ENCODE data around the gene VEPH1.

The VEPH1 gene

DNA sequence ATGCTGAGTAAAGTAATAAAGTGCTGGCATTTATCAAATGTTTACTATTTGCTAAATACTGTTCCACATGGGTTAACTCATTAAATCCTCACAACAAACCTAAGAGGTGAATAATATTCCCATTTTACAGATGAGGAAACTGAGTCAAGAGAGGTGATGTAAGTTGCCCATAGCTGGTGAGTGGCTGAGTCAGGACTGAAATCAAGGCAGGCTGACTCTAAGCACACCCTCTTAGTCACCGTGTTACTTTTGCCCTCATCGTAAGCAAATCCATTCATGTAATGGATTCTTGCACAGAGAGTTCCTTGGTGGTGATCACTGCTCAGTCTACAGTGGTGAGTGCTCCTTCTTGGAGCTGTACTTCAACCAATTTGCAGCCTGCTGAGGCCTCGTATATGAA lies 95.4 kb downstream of the VEPH1 start:
- no peak for TF ChIP-seq POLR2AphosphoS5 (IDR thresholded peaks at IDR 0.05; ENCODE audit: low read depth, low read length)
- no peak for TF ChIP-seq SPI1 (IDR thresholded peaks at IDR 0.05; ENCODE audit: low read depth, low read length)
- TF ChIP-seq POLR2A (IDR thresholded peaks at IDR 0.05; ENCODE audit: low read depth, low read length) = no peak
- TF ChIP-seq TAF1 (IDR thresholded peaks at IDR 0.05; ENCODE audit: low read depth, low read length) = no peak
- TF ChIP-seq PAX5 (IDR thresholded peaks at IDR 0.05; ENCODE audit: insufficient read depth, low read length, severe bottlenecking) = no peak
- TF ChIP-seq POU2F2 (IDR thresholded peaks at IDR 0.05; ENCODE audit: low read depth, low read length) = no peak
- no peak for DNase-seq (ENCODE audit: insufficient read length, low spot score)
- FAIRE-seq = no peak

DNA sequence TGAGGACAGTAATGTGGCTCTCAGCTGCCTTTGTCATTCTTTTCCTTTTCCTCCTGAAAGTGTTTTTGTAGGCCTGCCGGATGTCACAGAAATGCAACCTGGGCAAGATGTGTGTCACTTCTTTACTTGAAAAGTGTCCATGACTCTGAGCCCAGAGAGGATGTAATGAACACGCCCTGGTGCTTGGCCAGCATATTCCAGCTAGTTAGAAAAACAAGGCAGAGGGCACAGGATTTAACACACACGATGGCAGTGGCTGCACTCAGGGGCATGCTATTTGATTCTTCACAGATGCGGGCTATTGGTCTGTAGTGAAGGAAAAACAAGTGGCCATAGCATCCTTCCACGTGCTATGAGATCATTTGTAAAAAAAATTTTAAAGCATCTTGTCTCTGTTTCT lies 96.8 kb downstream of the VEPH1 start:
- FAIRE-seq (no peak), DNase-seq (ENCODE audit: insufficient read length, low spot score) (no peak)
- TF ChIP-seq POLR2AphosphoS5 (IDR thresholded peaks at IDR 0.05; ENCODE audit: low read depth, low read length) = no peak
- TF ChIP-seq SPI1 (IDR thresholded peaks at IDR 0.05; ENCODE audit: low read depth, low read length) = no peak
- no peak for TF ChIP-seq TAF1 (IDR thresholded peaks at IDR 0.05; ENCODE audit: low read depth, low read length)
- no peak for TF ChIP-seq POU2F2 (IDR thresholded peaks at IDR 0.05; ENCODE audit: low read depth, low read length)
- no peak for TF ChIP-seq PAX5 (IDR thresholded peaks at IDR 0.05; ENCODE audit: insufficient read depth, low read length, severe bottlenecking)
- TF ChIP-seq POLR2A (IDR thresholded peaks at IDR 0.05; ENCODE audit: low read depth, low read length) = no peak

DNA sequence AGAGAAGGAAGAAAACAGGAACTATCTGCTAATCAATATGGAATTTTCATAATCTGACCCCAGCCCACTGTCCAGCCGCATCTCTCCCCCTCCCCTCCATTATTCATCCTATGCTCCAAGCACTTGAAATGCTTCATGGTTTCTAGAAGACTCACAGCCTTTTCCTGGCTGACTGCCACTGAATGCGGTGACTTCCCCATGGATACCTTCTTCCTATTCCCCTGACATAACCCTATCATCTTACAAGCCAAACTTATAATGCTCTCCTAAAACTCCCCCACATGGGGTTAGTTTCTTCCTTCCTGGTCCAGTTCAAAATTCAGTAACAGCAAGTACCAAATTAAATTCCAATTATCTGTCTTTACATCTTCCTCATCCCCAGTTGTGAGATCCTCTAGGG lies 97.8 kb downstream of the VEPH1 start:
- FAIRE-seq = no peak
- TF ChIP-seq TAF1 (IDR thresholded peaks at IDR 0.05; ENCODE audit: low read depth, low read length) (no peak), PAX5 (IDR thresholded peaks at IDR 0.05; ENCODE audit: insufficient read depth, low read length, severe bottlenecking) (no peak), POLR2AphosphoS5 (IDR thresholded peaks at IDR 0.05; ENCODE audit: low read depth, low read length) (no peak), POU2F2 (IDR thresholded peaks at IDR 0.05; ENCODE audit: low read depth, low read length) (no peak), SPI1 (IDR thresholded peaks at IDR 0.05; ENCODE audit: low read depth, low read length) (no peak), POLR2A (IDR thresholded peaks at IDR 0.05; ENCODE audit: low read depth, low read length) (no peak)
- no peak for DNase-seq (ENCODE audit: insufficient read length, low spot score)

DNA sequence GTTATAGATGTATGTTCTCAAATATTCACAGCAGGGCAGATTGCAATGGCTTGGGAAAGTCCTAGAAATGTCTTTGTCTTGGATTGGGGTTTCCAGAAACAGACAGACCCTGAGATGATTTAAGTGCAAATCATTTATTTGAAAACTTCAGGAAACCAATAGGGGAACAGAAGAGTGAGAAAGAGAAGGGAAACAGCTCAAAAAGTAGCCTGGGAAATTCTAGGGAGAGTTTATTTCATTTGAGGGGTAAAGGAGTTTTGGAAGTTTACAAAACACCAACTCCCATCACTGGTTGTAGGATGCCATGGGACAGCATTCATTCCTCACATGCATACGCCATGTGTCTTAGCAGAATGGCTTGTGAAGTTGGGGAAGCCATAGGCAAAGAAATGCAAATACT lies 98.8 kb downstream of the VEPH1 start:
- FAIRE-seq = no peak
- DNase-seq (ENCODE audit: insufficient read length, low spot score) = no peak
- TF ChIP-seq POU2F2 (IDR thresholded peaks at IDR 0.05; ENCODE audit: low read depth, low read length) = no peak
- no peak for TF ChIP-seq SPI1 (IDR thresholded peaks at IDR 0.05; ENCODE audit: low read depth, low read length)
- no peak for TF ChIP-seq PAX5 (IDR thresholded peaks at IDR 0.05; ENCODE audit: insufficient read depth, low read length, severe bottlenecking)
- TF ChIP-seq POLR2AphosphoS5 (IDR thresholded peaks at IDR 0.05; ENCODE audit: low read depth, low read length) = no peak
- no peak for TF ChIP-seq TAF1 (IDR thresholded peaks at IDR 0.05; ENCODE audit: low read depth, low read length)
- TF ChIP-seq POLR2A (IDR thresholded peaks at IDR 0.05; ENCODE audit: low read depth, low read length) = no peak

DNA sequence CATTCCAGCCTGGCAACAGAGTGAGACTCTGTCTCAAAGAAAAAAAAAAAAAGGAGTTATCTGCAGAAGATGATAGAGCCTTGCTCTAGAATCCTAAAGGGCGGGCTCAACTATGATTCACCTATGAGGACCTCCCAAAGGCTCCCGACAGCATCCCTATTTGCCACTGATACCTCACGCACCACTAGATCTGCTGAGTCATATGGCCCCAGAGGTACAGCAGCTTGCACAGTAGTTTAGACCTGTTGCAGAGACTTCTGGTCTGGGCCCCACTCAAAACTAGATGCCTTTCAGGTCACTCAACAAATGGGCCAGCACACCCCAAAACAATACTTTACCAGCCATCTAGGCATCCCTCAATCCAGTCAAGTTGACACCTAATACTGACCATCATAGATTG lies 104.6 kb downstream of the VEPH1 start:
- TF ChIP-seq TAF1 (IDR thresholded peaks at IDR 0.05; ENCODE audit: low read depth, low read length) (no peak), SPI1 (IDR thresholded peaks at IDR 0.05; ENCODE audit: low read depth, low read length) (no peak), PAX5 (IDR thresholded peaks at IDR 0.05; ENCODE audit: insufficient read depth, low read length, severe bottlenecking) (no peak), POU2F2 (IDR thresholded peaks at IDR 0.05; ENCODE audit: low read depth, low read length) (no peak), POLR2A (IDR thresholded peaks at IDR 0.05; ENCODE audit: low read depth, low read length) (no peak), POLR2AphosphoS5 (IDR thresholded peaks at IDR 0.05; ENCODE audit: low read depth, low read length) (no peak)
- FAIRE-seq (no peak), DNase-seq (ENCODE audit: insufficient read length, low spot score) (no peak)

DNA sequence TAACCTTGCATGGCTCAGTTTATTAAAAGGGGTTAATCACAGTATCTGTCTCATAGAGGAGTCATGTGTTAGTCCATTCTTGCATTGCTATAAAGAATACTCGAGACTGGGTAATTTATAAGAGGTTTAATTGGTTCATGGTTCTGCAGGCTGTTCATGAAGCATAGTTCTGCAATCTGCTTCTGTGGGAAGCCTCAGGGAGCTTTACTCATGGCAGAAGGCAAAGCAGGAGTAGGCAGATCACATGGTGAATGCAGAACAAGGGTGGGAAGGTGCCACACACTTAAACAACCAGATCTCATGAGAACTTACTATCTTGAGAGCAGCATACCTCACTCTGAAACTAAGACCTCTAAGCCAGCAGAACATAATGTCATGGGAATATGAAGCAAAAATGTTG lies 108.8 kb downstream of the VEPH1 start:
- no peak for TF ChIP-seq POLR2A (IDR thresholded peaks at IDR 0.05; ENCODE audit: low read depth, low read length)
- DNase-seq (ENCODE audit: insufficient read length, low spot score) (no peak), FAIRE-seq (no peak)

DNA sequence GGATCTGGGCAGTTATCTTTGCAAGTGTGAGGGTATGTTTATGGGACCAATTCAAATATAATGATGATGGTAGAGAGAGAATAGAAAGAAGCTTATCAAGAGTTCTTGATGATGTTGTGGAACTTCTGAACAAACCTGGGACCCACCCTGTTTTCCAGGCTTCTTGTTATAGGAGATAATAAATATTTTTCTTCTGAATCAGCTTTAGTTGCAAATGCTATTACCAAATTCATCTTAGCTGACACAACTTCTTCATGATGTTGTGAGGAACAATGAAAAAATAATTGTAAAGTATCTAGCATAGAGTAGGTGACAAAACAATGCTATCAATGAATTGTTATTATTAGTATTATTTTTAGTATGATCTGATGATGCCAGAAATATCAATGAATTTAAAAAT lies 110.1 kb downstream of the VEPH1 start:
- FAIRE-seq = no peak
- no peak for DNase-seq (ENCODE audit: insufficient read length, low spot score)
- TF ChIP-seq TAF1 (IDR thresholded peaks at IDR 0.05; ENCODE audit: low read depth, low read length) (no peak), PAX5 (IDR thresholded peaks at IDR 0.05; ENCODE audit: insufficient read depth, low read length, severe bottlenecking) (no peak), POLR2A (IDR thresholded peaks at IDR 0.05; ENCODE audit: low read depth, low read length) (no peak), POLR2AphosphoS5 (IDR thresholded peaks at IDR 0.05; ENCODE audit: low read depth, low read length) (no peak)

DNA sequence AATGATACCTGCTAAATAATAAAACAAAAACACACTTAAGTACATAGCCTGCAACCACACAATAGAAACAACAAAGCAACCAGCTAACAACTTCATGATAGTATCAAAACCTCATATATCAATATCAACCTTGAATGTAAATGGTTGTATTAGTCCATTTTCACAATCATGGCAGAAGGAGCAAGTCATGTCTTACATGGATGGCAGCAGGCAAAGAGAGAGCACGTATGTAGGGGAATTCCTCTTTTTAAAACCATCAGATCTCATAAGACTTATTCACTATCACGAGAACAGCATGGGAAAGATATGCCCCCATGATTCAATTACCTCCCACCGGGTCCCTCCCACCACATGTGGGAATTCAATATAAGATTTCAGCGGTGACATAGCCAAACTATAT lies 111.1 kb downstream of the VEPH1 start:
- no peak for TF ChIP-seq POLR2A (IDR thresholded peaks at IDR 0.05; ENCODE audit: low read depth, low read length)
- TF ChIP-seq POU2F2 (IDR thresholded peaks at IDR 0.05; ENCODE audit: low read depth, low read length) = no peak
- no peak for TF ChIP-seq TAF1 (IDR thresholded peaks at IDR 0.05; ENCODE audit: low read depth, low read length)
- no peak for TF ChIP-seq SPI1 (IDR thresholded peaks at IDR 0.05; ENCODE audit: low read depth, low read length)
- no peak for TF ChIP-seq POLR2AphosphoS5 (IDR thresholded peaks at IDR 0.05; ENCODE audit: low read depth, low read length)
- no peak for TF ChIP-seq PAX5 (IDR thresholded peaks at IDR 0.05; ENCODE audit: insufficient read depth, low read length, severe bottlenecking)
- FAIRE-seq (no peak), DNase-seq (ENCODE audit: insufficient read length, low spot score) (no peak)

DNA sequence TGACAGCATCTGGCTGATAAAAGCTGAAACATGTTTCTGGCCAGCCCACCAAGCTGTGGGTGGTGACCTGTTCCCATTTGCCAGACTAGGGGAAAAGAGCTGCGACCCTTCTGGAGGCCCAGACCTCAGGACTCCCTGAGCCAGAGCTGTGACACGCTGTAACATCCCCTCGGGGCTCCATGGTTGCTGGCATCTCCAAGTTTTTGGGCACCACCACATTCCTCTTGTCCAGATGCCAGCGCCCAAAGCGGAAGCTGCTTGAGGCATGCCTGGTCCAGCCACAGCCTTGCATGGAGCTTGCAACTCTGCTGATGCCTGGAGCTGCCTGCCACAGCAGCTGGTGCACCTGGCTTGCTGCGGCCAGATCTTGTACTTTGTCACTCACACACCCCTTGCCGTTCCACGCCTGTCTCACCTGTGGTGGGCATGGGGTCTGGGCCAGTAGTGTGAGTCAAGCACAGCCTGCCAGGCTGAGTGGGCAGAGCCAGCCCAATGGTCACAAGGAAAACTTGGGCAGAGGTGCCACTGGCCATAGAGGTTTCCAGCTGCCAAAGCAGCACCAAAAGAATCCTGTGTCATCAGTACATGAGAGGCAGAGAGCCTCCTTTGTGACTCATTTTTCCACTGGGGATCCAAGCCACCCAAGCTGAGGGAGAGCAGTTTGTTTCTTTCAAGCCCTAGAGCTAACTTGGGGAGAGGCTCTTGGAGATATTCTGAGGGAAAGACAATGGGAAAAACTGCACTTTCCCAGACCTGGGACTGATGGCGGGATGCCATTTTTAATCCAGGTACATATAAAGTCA lies 112.3 kb downstream of the VEPH1 start:
- no peak for TF ChIP-seq TAF1 (IDR thresholded peaks at IDR 0.05; ENCODE audit: low read depth, low read length)
- no peak for TF ChIP-seq PAX5 (IDR thresholded peaks at IDR 0.05; ENCODE audit: insufficient read depth, low read length, severe bottlenecking)
- TF ChIP-seq POLR2A (IDR thresholded peaks at IDR 0.05; ENCODE audit: low read depth, low read length) = no peak
- TF ChIP-seq SPI1 (IDR thresholded peaks at IDR 0.05; ENCODE audit: low read depth, low read length) = no peak
- FAIRE-seq = no peak
- DNase-seq (ENCODE audit: insufficient read length, low spot score) = no peak

DNA sequence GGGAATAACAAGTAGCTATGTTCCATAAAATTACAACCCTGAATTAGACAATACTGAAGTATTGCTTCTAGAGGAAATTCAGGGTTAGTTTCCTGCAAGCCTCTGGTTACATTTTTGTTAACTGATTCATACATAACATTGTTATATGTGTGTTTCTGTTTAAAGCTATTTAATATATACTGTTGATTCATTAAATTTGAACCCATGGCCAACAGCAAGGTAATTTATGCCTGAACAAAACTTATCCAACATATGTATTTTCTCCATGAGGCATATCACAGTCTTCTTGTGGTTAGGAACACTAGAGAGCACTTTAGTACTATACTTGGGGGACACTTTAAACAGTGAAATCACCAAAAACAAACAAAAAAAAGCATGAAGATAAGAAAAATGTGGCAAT lies 114.2 kb downstream of the VEPH1 start:
- no peak for FAIRE-seq
- TF ChIP-seq TAF1 (IDR thresholded peaks at IDR 0.05; ENCODE audit: low read depth, low read length) = no peak
- no peak for TF ChIP-seq POU2F2 (IDR thresholded peaks at IDR 0.05; ENCODE audit: low read depth, low read length)
- TF ChIP-seq SPI1 (IDR thresholded peaks at IDR 0.05; ENCODE audit: low read depth, low read length) = no peak
- TF ChIP-seq POLR2AphosphoS5 (IDR thresholded peaks at IDR 0.05; ENCODE audit: low read depth, low read length) = no peak
- no peak for TF ChIP-seq POLR2A (IDR thresholded peaks at IDR 0.05; ENCODE audit: low read depth, low read length)
- TF ChIP-seq PAX5 (IDR thresholded peaks at IDR 0.05; ENCODE audit: insufficient read depth, low read length, severe bottlenecking) = no peak
- no peak for DNase-seq (ENCODE audit: insufficient read length, low spot score)
